Loucy (cell line): ENCODE results near the gene SH3GL1.

ENCODE experiments used
- CTCF ChIP-seq: fragments of 200-600 bp; sonication (generic); conservative IDR thresholded peaks from 2 replicates; pipeline ENCODE4 v1.5.1; 2014; ENCODE audit warnings: mild to moderate bottlenecking, antibody characterized with exemption, low read length
- EZH2phosphoT487 ChIP-seq: fragments of 200-600 bp; IDR thresholded peaks from 2 replicates; pipeline ENCODE4 v1.6.1; 2018; ENCODE audit warnings: antibody characterized with exemption, mild to moderate bottlenecking, moderate library complexity, borderline replicate concordance

GRCh38 chr19:4342314-4342614, 58.1 kb downstream of the SH3GL1 start:
- TF ChIP-seq EZH2phosphoT487 (no peak), CTCF (no peak)
